Effector memory CD4-positive, alpha-beta T cell (primary cell): ENCODE data around the gene USP6NL.
"Not testable (repeated sequence)": the region's sequence is repeated elsewhere in the genome, so short reads cannot be mapped to it uniquely, and the experiment has no call there.

Experiments used
- DNase-seq, 3 donors: peaks; one replicate each; pipeline ENCODE4 v3.0.0-alpha.2; 2020
- H3K27ac ChIP-seq: 2 replicates; pipeline ENCODE4 v1.7.0; 2013; ENCODE audit warnings: mild to moderate bottlenecking, low read length, moderate library complexity; ENCODE audit not compliant: insufficient read depth, poor library complexity, severe bottlenecking
- H3K27me3 ChIP-seq: replicated peaks from 2 replicates; pipeline ENCODE4 v1.7.0; 2013; ENCODE audit warnings: mild to moderate bottlenecking, low read length; ENCODE audit not compliant: insufficient read depth, control insufficient read depth, poor library complexity, severe bottlenecking
- H3K36me3 ChIP-seq: 2 replicates; pipeline ENCODE4 v1.7.0; 2013; ENCODE audit warnings: mild to moderate bottlenecking, low read length, moderate library complexity; ENCODE audit not compliant: control insufficient read depth, insufficient read depth
- H3K4me1 ChIP-seq: 2 replicates; pipeline ENCODE4 v1.7.0; 2013; ENCODE audit warnings: low read length, mild to moderate bottlenecking; ENCODE audit not compliant: control insufficient read depth, insufficient read depth, poor library complexity, severe bottlenecking
- H3K4me3 ChIP-seq: 2 replicates; pipeline ENCODE4 v1.7.0; 2013; ENCODE audit warnings: low read length, low read depth, mild to moderate bottlenecking; ENCODE audit not compliant: insufficient read depth, poor library complexity, severe bottlenecking
- H3K9me3 ChIP-seq: 2 replicates; pipeline ENCODE4 v1.7.0; 2013; ENCODE audit warnings: mild to moderate bottlenecking, low read length, moderate library complexity; ENCODE audit not compliant: control insufficient read depth

USP6NL gene

GRCh38 chr10:11444531-11445228 lies 166.8 kb downstream of the USP6NL start:
- Histone ChIP-seq H3K27me3 (no peaks in the 10 kb centered on the region), H3K36me3 (no peaks in the 10 kb centered on the region), H3K4me1 (peaks cover 11% of the 10 kb centered on the region), H3K27ac (no peak overlapping the region), H3K9me3 (no peaks in the 10 kb centered on the region), H3K4me3 (no peak overlapping the region)
- DNase-seq = no peak

- Histone ChIP-seq H3K9me3 (no peaks in the 10 kb centered on the region), H3K4me3 (no peak overlapping the region), H3K36me3 (no peaks in the 10 kb centered on the region), H3K27me3 (no peaks in the 10 kb centered on the region), H3K4me1 (peaks cover 11% of the 10 kb centered on the region), H3K27ac (no peak overlapping the region)
- DNase-seq = no peak
These were observed 167.3 kb downstream of the USP6NL start for GRCh38 chr10:11444155-11444530.

- H3K36me3 ChIP-seq = no peaks in the 10 kb centered on the region
- no peak overlapping the region for H3K27ac ChIP-seq
- no peaks in the 10 kb centered on the region for H3K27me3 ChIP-seq
- no peaks in the 10 kb centered on the region for H3K9me3 ChIP-seq
- no peak overlapping the region for H3K4me3 ChIP-seq
- no peak for DNase-seq
- H3K4me1 ChIP-seq = peaks cover 11% of the 10 kb centered on the region
These were observed 167.8 kb downstream of the USP6NL start for GRCh38 chr10:11443468-11444154.

- Histone ChIP-seq H3K36me3 (no peaks in the 10 kb centered on the region), H3K27ac (no peak overlapping the region), H3K27me3 (no peaks in the 10 kb centered on the region), H3K9me3 (no peaks in the 10 kb centered on the region), H3K4me1 (peaks cover 11% of the 10 kb centered on the region), H3K4me3 (no peak overlapping the region)
- DNase-seq = no peak
These were observed 169.3 kb downstream of the USP6NL start for GRCh38 chr10:11442001-11442773.

GRCh38 chr10:11441151-11441535 lies 170.3 kb downstream of the USP6NL start:
- H3K27ac ChIP-seq = no peak overlapping the region
- no peaks in the 10 kb centered on the region for H3K36me3 ChIP-seq
- peaks cover 11% of the 10 kb centered on the region for H3K4me1 ChIP-seq
- H3K9me3 ChIP-seq = no peaks in the 10 kb centered on the region
- no peaks in the 10 kb centered on the region for H3K27me3 ChIP-seq
- no peak for DNase-seq
- no peak overlapping the region for H3K4me3 ChIP-seq

GRCh38 chr10:11440250-11441150 lies 170.9 kb downstream of the USP6NL start:
- H3K27me3 ChIP-seq = no peaks in the 10 kb centered on the region
- no peak overlapping the region for H3K27ac ChIP-seq
- peak overlapping the region; percentile 26 for H3K4me3 ChIP-seq
- no peak for DNase-seq
- no peaks in the 10 kb centered on the region for H3K36me3 ChIP-seq
- H3K9me3 ChIP-seq = no peaks in the 10 kb centered on the region
- peaks cover 11% of the 10 kb centered on the region for H3K4me1 ChIP-seq

- Histone ChIP-seq H3K36me3 (no peaks in the 10 kb centered on the region), H3K27me3 (no peaks in the 10 kb centered on the region), H3K4me3 (no peak overlapping the region), H3K4me1 (peaks cover 11% of the 10 kb centered on the region), H3K27ac (no peak overlapping the region), H3K9me3 (no peaks in the 10 kb centered on the region)
- DNase-seq = no peak
These were observed 171.9 kb downstream of the USP6NL start for GRCh38 chr10:11439523-11440053.

GRCh38 chr10:11437391-11438142 lies 173.9 kb downstream of the USP6NL start:
- no peaks in the 10 kb centered on the region for H3K9me3 ChIP-seq
- H3K27me3 ChIP-seq = no peaks in the 10 kb centered on the region
- no peak for DNase-seq
- H3K4me1 ChIP-seq = peaks cover 11% of the 10 kb centered on the region
- no peaks in the 10 kb centered on the region for H3K36me3 ChIP-seq
- H3K4me3 ChIP-seq = no peak overlapping the region
- no peak overlapping the region for H3K27ac ChIP-seq

GRCh38 chr10:11436445-11436844 lies 175.0 kb downstream of the USP6NL start:
- H3K4me3 ChIP-seq, H3K36me3 ChIP-seq: not testable (repeated sequence)

More at GRCh38 chr10:11436445-11436844, 175.0 kb downstream of the USP6NL start:
- not testable (repeated sequence) for H3K27me3 ChIP-seq, H3K9me3 ChIP-seq, DNase-seq, H3K27ac ChIP-seq
- H3K4me1 ChIP-seq = peaks cover 11% of the 10 kb centered on the region
